Left forelimb (tissue), 1 donor: ENCODE measurements around the gene MCU.
A peak's percentile ranks its signal among the peaks of the same experiment; 100 is the strongest.
"Not testable (repeated sequence)": the region's sequence is repeated elsewhere in the genome, so short reads cannot be mapped to it uniquely, and the experiment has no call there.

ENCODE experiments used
- DNase-seq: peaks from one replicate; pipeline ENCODE4 v3.0.0-alpha.2; 2018; ENCODE audit warnings: low spot score

Gene MCU, protein sequence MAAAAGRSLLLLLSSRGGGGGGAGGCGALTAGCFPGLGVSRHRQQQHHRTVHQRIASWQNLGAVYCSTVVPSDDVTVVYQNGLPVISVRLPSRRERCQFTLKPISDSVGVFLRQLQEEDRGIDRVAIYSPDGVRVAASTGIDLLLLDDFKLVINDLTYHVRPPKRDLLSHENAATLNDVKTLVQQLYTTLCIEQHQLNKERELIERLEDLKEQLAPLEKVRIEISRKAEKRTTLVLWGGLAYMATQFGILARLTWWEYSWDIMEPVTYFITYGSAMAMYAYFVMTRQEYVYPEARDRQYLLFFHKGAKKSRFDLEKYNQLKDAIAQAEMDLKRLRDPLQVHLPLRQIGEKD

GRCh38 chr10:72691863-72692743, at the start of gene MCU:
Gene MCU, plus strand, starts transcription at chr10:72692143. Its CDS starts 9 bp downstream, at chr10:72692152.
- peak; percentile 92 for DNase-seq

GRCh38 chr10:72642318-72642717, 49.6 kb upstream of the MCU start:
- no peak for DNase-seq

DNA sequence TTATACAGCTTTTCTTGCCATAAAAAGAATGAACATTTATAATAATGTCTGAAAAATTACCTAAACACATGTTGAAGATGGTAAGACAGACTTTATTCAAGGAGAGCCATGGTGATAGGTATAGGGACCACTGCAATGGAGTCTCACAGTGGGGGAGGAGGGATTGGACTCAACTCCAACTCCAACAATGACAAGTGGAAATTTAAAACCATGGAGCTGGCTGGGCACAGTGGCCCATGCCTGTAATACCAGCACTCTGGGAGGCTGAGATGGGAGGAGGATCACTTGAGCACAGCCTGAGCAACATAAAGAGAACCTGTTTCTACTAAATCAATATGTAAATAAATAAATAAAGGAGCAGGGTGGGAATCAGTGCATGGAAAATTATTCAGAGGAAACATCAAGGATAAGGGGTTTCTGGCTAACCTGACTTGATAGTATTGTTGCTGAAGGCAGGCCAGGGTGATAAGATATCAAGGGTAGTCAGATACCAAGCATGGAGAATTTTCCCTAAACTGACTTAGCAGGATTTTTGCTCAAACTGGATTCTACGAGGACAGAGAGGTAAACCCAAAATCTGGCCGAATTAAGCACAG, 46.6 kb upstream of the MCU start:
- no peak for DNase-seq

DNA sequence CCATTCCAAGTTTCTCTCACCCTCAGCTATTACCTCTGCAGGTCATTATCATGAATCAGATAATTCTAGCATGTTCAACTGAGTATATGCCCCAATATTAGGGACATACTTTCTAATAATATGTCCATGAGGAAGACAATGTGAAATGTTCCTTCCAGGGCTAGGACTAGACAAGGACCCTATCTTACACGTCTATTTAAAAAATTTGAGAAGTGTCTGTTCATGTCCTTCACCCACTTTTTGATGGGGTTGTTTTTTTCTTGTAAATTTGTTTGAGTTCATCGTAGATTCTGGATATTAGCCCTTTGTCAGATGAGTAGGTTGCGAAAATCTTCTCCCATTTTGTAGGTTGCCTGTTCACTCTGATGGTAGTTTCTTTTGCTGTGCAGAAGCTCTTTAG, 45.0 kb upstream of the MCU start:
- not testable (repeated sequence) for DNase-seq

GRCh38 chr10:72648301-72648700, 43.6 kb upstream of the MCU start:
- DNase-seq: no peak

DNA sequence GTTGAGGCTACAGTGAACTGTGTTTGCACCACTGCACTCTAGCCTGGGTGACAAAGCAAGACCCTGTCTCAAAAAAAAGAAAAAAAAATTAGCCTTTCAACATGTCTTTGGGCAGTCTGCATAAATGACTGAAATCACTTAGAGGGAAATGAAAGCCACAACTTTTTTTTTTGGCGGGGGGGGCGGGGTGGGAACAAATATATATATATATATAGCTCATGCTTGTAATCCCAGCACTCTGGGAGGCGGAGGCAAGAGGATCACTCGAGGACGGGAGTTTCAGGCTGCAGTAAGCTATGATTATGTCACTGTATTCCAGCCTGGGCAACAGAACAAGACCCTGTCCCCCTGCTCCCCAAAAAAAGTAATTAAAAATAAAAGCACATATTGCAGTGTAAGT, 42.7 kb upstream of the MCU start:
- DNase-seq: no peak

GRCh38 chr10:72653383-72654096, 38.4 kb upstream of the MCU start:
- no peak for DNase-seq

DNA sequence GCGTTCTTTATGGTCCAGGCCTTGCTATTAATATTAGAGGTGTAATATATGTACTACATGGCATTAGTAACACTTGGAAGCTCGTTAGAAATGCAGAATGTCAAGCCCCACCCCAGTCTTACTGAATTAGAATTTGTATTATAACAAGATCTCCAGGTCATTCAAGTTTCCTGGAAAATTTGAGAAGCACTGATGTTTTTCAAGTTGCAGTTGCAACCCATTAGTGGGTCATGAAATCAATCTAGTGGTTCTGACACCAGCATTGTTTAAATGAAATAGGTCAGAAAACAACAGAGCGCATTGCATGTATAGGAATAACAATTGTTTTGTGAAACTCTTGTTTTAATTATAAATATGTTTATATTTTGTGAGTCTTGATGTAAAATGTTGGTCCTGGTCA, 37.2 kb upstream of the MCU start:
- no peak for DNase-seq

DNA sequence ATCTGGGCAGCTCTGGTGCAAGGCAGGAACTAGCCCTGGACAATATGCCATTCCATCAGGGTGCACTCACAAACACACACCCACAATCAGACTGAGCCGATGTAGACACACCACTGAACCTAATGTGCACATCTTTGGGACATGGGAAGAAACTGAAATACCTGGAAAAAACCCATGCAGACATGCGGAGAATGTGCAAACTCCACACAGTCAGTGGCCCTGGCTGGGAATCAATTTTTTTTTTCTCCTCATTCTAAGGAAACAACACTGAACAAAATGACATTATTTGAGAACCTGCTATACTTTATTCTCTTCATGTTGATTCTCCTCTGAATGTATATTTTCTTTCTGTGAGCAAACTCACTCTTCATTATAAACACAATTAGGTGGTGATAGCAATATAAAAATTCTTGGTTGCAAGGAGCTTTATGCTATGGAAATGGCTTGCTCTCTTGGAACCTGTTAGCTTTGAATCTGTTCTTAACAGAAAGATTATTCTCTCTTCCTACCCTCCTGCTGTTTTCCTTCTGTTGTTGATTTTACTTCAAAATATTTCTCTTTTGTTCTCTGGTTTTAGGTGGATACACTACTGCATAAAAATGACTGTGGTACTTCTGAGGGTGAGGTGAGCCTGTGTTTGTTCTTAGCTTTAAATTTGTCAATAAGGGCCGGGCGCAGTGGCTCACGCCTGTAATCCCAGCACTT, 33.1 kb upstream of the MCU start:
- DNase-seq: no peak

DNA sequence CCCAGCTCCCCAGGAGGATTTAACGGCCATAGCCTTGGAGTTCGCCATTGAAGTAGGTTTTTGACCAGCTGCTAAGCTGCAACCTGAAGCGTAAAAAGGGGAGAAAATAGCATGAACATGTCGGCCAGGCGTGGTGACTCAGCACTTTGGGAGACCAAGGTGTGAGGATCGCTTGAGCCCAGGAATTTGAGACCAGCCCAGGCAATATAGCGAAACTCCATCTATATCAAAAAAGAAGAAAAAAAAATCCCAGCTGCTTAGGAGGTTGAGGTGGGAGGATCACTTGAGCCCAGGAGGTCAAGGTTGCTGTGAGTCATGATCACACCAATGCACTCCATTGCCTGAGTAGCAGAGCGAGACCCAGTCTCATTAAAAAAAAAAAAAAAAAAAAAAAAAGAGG, 32.2 kb upstream of the MCU start:
- no peak for DNase-seq

DNA sequence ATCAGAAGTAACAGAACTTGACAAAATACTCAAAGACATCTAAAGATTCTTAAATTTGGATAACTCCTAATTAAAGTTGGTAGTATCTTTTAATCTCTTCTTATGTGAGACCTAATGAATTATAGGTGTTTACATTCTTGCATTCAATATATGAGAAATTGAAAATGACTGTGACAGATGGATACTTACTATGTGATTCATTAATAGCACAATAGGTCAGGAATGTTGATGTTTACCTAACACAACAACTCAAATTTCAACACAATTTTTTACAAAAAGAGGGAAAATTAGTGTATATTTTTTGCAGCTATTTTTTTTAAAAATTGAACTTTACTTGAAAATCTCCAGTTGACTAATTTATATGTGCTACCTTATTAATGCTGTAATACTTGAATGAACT, 31.7 kb upstream of the MCU start:
- no peak for DNase-seq

DNA sequence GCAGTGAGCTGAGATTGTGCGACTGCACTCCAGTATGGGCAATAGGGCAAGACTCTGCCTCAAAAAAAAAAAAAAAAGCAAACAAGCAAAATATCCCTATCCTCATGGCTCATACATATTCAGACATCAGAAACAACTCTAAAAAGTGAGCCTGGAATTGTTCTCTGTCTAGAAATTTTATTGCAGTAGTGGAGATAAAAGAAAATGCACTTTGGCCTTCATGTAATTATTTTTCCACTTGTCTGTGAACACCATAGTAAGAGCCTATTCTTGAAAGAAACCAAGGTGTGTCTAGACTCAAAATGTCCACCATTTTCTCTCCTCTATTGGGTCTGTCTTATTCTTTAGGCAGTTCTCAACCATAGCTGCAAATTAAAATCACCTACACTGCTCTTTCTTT, 30.5 kb upstream of the MCU start:
- DNase-seq: no peak

- no peak for DNase-seq
These were observed 28.0 kb upstream of the MCU start for GRCh38 chr10:72663971-72664370.

GRCh38 chr10:72665925-72666324, 26.0 kb upstream of the MCU start:
- no peak for DNase-seq

GRCh38 chr10:72667207-72667864, 24.6 kb upstream of the MCU start:
- DNase-seq: no peak

DNA sequence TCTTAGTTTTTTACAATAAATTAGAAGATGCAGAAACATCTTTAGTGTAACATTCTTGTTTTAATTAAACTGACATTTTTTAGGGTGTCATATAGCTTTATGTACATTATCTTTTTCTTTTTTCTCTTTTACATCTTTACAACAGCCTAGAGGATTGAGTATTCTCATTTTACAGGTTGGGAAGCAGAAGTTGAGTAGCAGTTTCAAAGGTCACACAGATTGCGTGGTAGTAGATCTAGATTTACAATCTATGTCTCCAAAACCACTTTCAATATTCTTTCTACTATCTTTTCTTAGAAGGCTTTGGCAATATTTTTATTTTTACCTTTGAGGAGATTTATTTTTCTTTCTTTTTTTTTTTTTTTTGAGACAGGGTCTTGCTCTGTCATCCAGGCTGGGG, 18.7 kb upstream of the MCU start:
- DNase-seq: no peak

- DNase-seq: not testable (repeated sequence)
These were observed 17.8 kb upstream of the MCU start for GRCh38 chr10:72674174-72674573.

- DNase-seq: no peak
These were observed 12.1 kb upstream of the MCU start for GRCh38 chr10:72679838-72680241.

- no peak for DNase-seq
These were observed 9.3 kb upstream of the MCU start for GRCh38 chr10:72682638-72683037.

- DNase-seq: no peak
These were observed 6.5 kb upstream of the MCU start for GRCh38 chr10:72685264-72685921.
